HepG2 (cell line): ENCODE results near the gene EFEMP2. TPM values are rescaled to one million over a fixed set of nuclear protein-coding genes. Genes with fewer than 3 reads are reported as not detected.

Experiments
- ATAC-seq: fragments of 200-7000 bp; cut with Tn5 transposase; 3 replicates; pipeline ENCODE4 v1.9.1; 2020; ENCODE audit warnings: mild to moderate bottlenecking, moderate library complexity
- BruUV-seq: library from RNA; stranded (reverse); fragments of 400-500 nt; replicated peaks from 2 replicates; lab custom pipeline; 2021; lab: Mats Ljungman, UMichigan
- CTCF ChIA-PET: fragments of 300-600 bp; formaldehyde crosslinking; extraction: SDS; loops from one replicate; lab custom pipeline; 2021; ENCODE audit warnings: low total read pairs, inconsistent platforms, low intra/inter-chr PET ratio; lab: Yijun Ruan, JAX
- POLR2A ChIA-PET: fragments of 350-600 bp; sonication (Branson Sonifier 250); formaldehyde crosslinking; loops from one replicate; lab custom pipeline; 2020; ENCODE audit warnings: antibody characterized with exemption, inconsistent platforms; lab: Yijun Ruan, JAX
- DNase-seq: peaks from one replicate; pipeline ENCODE4 v3.0.0-alpha.2; 2015; ENCODE audit warnings: low spot score
- FAIRE-seq: peaks from 3 replicates; lab custom pipeline; 2011; peaks lifted over from hg19 to GRCh38; lab: Jason Lieb, UNC
- H2AFZ ChIP-seq: one replicate; pipeline ENCODE4 v1.6.1; 2011; ENCODE audit warnings: low read length, inconsistent platforms
- H3K27ac ChIP-seq: fragments of 300-600 bp; 3 replicates; pipeline ENCODE4 v1.8.0; 2011; ENCODE audit warnings: mixed run types, mild to moderate bottlenecking, mixed read lengths, low read length, inconsistent platforms; ENCODE audit not compliant: insufficient read depth; ENCODE audit errors: extremely low read length
- H3K27me3 ChIP-seq, 2 experiments: fragments of 200-600 bp in 1 of 2; 2 replicates in 1 of 2; 3 replicates in 1 of 2; pipeline versions ENCODE4 v1.6.0 to v1.8.0; 2011; ENCODE audit warnings: low read length in 2 of 2, mild to moderate bottlenecking in 2 of 2, moderate library complexity in 2 of 2, inconsistent platforms in 1 of 2; ENCODE audit not compliant: insufficient read depth in 2 of 2, control insufficient read depth in 1 of 2
- H3K36me3 ChIP-seq, 2 experiments: fragments of 200-600 bp in 1 of 2; replicated peaks in 1 of 2; 2 replicates in 1 of 2; 3 replicates in 1 of 2; pipeline versions ENCODE4 v1.5.1 to v1.8.0; 2011; ENCODE audit warnings: low read length in 2 of 2, inconsistent platforms in 1 of 2; ENCODE audit not compliant: insufficient read depth in 2 of 2, control insufficient read depth in 1 of 2
- H3K4me1 ChIP-seq: 2 replicates; pipeline ENCODE4 v1.5.1; 2012; ENCODE audit warnings: low read length, inconsistent platforms; ENCODE audit not compliant: insufficient read depth
- H3K4me2 ChIP-seq: 2 replicates; pipeline ENCODE4 v1.6.0; 2011; ENCODE audit warnings: low read depth, low read length, inconsistent platforms
- H3K4me3 ChIP-seq, 3 experiments: fragments of 200-600 bp in 1 of 3; sonication (generic), shearing (Covaris generic) in 1 of 3; replicated peaks in 1 of 3; 2 replicates each; pipeline ENCODE4 v1.5.1; 2011 to 2016; ENCODE audit warnings: low read length in 3 of 3, inconsistent platforms in 2 of 3, low read depth in 2 of 3, mild to moderate bottlenecking in 2 of 3, control low read depth in 1 of 3, mixed read lengths in 1 of 3; ENCODE audit not compliant: insufficient read depth in 1 of 3
- H3K79me2 ChIP-seq: one replicate; pipeline ENCODE4 v1.6.1; 2011; ENCODE audit warnings: low read length, inconsistent platforms; ENCODE audit not compliant: insufficient read depth
- H3K9ac ChIP-seq: 2 replicates; pipeline ENCODE4 v1.6.0; 2011; ENCODE audit warnings: mild to moderate bottlenecking, low read depth, low read length, inconsistent platforms; ENCODE audit not compliant: insufficient read depth
- H3K9me3 ChIP-seq: 2 replicates; pipeline ENCODE4 v1.5.1; 2012; ENCODE audit warnings: mild to moderate bottlenecking, low read length
- H4K20me1 ChIP-seq: 2 replicates; pipeline ENCODE4 v1.6.0; 2011; ENCODE audit warnings: inconsistent platforms, mild to moderate bottlenecking, low read length, moderate library complexity; ENCODE audit not compliant: insufficient read depth
- FOXO1 ChIP-seq: sonication (generic); formaldehyde crosslinking; IDR thresholded peaks from 2 replicates; pipeline ENCODE4 v1.4.0; 2020; ENCODE audit warnings: missing genetic modification reagents
- KDM4B ChIP-seq: sonication (generic); formaldehyde crosslinking; IDR thresholded peaks from 2 replicates; pipeline ENCODE4 v1.4.0; 2020; ENCODE audit warnings: missing genetic modification reagents
- NR2F1 ChIP-seq, 2 experiments: fragments of 450-650 bp in 1 of 2; formaldehyde crosslinking in 1 of 2; IDR thresholded peaks; 2 replicates each; pipeline versions ENCODE4 v1.5.0 to v1.6.1; 2016 to 2020; ENCODE audit warnings: mild to moderate bottlenecking in 1 of 2, missing compliant biosample characterization in 1 of 2, missing genetic modification reagents in 1 of 2, moderate library complexity in 1 of 2
- NR2F2 ChIP-seq: IDR thresholded peaks from 2 replicates; pipeline ENCODE4 v1.6.1; 2012; ENCODE audit warnings: low read depth, inconsistent platforms, borderline replicate concordance
- NR2F6 ChIP-seq, 2 experiments: IDR thresholded peaks; 2 replicates each; pipeline ENCODE4 v1.6.1; 2016; ENCODE audit warnings: antibody characterized with exemption in 1 of 2, mild to moderate bottlenecking in 1 of 2
- RARA ChIP-seq: IDR thresholded peaks from 2 replicates; pipeline ENCODE4 v1.6.1; 2016; ENCODE audit warnings: missing genetic modification reagents, missing compliant biosample characterization
- SMARCE1 ChIP-seq: fragments of 450-650 bp; IDR thresholded peaks from 2 replicates; pipeline ENCODE4 v1.6.1; 2017; ENCODE audit warnings: borderline replicate concordance
- SOX13 ChIP-seq, 3 experiments: fragments of 450-650 bp in 1 of 3; sonication (generic) in 1 of 3; formaldehyde crosslinking in 1 of 3; IDR thresholded peaks in 2 of 3; conservative IDR thresholded peaks in 1 of 3; 2 replicates each; pipeline versions ENCODE4 v1.5.0 to v1.6.1; 2016 to 2020; ENCODE audit warnings: antibody characterized with exemption in 1 of 3, mild to moderate bottlenecking in 1 of 3, missing compliant biosample characterization in 1 of 3, missing genetic modification reagents in 1 of 3, moderate library complexity in 1 of 3
- SOX6 ChIP-seq, 2 experiments: fragments of 450-650 bp in 1 of 2; sonication (generic) in 1 of 2; formaldehyde crosslinking in 1 of 2; IDR thresholded peaks; 2 replicates each; pipeline versions ENCODE4 v1.4.0 to v1.6.1; 2017 to 2020; ENCODE audit warnings: antibody characterized with exemption in 1 of 2, mild to moderate bottlenecking in 1 of 2, missing genetic modification reagents in 1 of 2
- ZNF564 ChIP-seq: sonication (generic); formaldehyde crosslinking; IDR thresholded peaks from 2 replicates; pipeline ENCODE4 v1.8.1; 2023; ENCODE audit warnings: mild to moderate bottlenecking, missing genetic modification reagents
- ZNF589 ChIP-seq: sonication (generic); formaldehyde crosslinking; conservative IDR thresholded peaks from 2 replicates; pipeline ENCODE4 v1.8.0; 2022; ENCODE audit warnings: mild to moderate bottlenecking, moderate library complexity, missing genetic modification reagents
- WGBS: methylation state at CpG from one replicate; pipeline ENCODE4 v1.1.6; 2017; ENCODE audit warnings: low lambda C conversion rate; 5-methylcytosine and 5-hydroxymethylcytosine counted together
- in situ Hi-C: cut with HindIII; loops from 2 replicates; pipeline ENCODE4 v1.10.0; 2017; ENCODE audit warnings: low pct_unique_long_range_greater_than_20kb; ENCODE audit not compliant: extremely low pct_ligation_motif_present
- intact Hi-C: fragments of 100-400 bp; cut with micrococcal nuclease; formaldehyde crosslinking; loops from one replicate; pipeline ENCODE4 v1.10.0; 2022; ENCODE audit not compliant: unreplicated experiment
- polyA plus RNA-seq, 8 experiments: library from polyadenylated mRNA; depleted of rRNA in 3 of 8; stranded (reverse) in 7 of 8; unstranded in 1 of 8; fragments of >200 nt; fragmentation: Illumina TruSeq in 4 of 8; extraction: Trizol in 4 of 8; gene quantifications; 2 replicates each; pipeline versions ENCODE4 v1.2.1 to v1.2.3, GENCODE V29; 2011 to 2016; ENCODE audit warnings: low read depth in 4 of 8, missing spikeins in 1 of 8, mixed read lengths in 1 of 8; ENCODE audit not compliant: insufficient read depth in 1 of 8
- total RNA-seq, 5 experiments: library from RNA; depleted of rRNA; stranded (reverse); fragments of >200 nt; fragmentation: Illumina TruSeq; extraction: Trizol; gene quantifications; 2 replicates each; pipeline ENCODE4 v1.2.3, GENCODE V29; 2016; ENCODE audit warnings: low read depth in 1 of 5
- TF ChIP-seq, protein P1 (sequence below): sonication (generic); formaldehyde crosslinking; IDR thresholded peaks from 2 replicates; pipeline ENCODE4 v1.5.0; 2020; ENCODE audit warnings: missing genetic modification reagents
- TF ChIP-seq, protein P2 (sequence below): sonication (generic); formaldehyde crosslinking; IDR thresholded peaks from 2 replicates; pipeline ENCODE4 v1.4.0; 2020; ENCODE audit warnings: missing genetic modification reagents, mild to moderate bottlenecking, borderline replicate concordance
- TF ChIP-seq, protein P3 (sequence below): sonication (generic); formaldehyde crosslinking; IDR thresholded peaks from 2 replicates; pipeline ENCODE4 v1.4.0; 2020; ENCODE audit warnings: mild to moderate bottlenecking, missing genetic modification reagents

EFEMP2 gene
- total and polyA plus RNA-seq, 2 of the 13 experiments (the other 11 are each of a cell fraction or from before 2014, with no cell fraction given) = 7.4 to 29.7 TPM

DNA sequence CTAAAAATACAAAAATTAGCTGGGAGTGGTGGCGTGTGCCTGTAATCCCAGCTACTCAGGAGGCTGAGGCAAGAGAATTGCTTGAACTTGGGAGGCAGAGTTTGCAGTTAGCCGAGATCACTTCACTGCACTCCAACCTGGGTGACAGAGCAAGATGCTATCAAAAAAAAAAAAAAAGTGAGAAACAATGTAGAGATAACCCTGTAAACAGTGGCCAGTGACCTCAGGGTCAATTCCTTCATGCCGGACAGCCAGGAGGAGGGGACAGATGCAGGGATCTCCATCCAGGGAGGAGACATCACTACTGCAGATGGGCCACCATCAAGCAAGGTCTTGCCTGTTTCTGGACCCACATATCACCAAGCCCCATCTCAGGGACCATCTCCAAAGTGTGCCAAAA lies 24.9 kb downstream of the EFEMP2 start:
- no TSS peak for BruUV-seq
- intact Hi-C loops = no loop called here
- Histone ChIP-seq H3K36me3 (0 out of 5 replicates have a peak, but pooled peaks cover 0 to 3% of the 10 kb centered on the region in 2 experiments), H3K27ac (no peak overlapping the region), H3K27me3 (no peaks in the 10 kb centered on the region), H2AFZ (no peak overlapping the region), H3K9me3 (0 out of 2 replicates have a peak, but pooled peaks cover 4% of the 10 kb centered on the region), H4K20me1 (0 out of 2 replicates have a peak, but pooled peaks cover under 1% of the 10 kb centered on the region), H3K9ac (no peak overlapping the region), H3K4me1 (peaks cover 60% of the 10 kb centered on the region), H3K4me3 (no peak overlapping the region), H3K4me2 (no peak overlapping the region)
- DNase-seq = no peak
- in situ Hi-C loops = no loop called here
- TF ChIP-seq ZNF589 (CRISPR knock-in tag) (no peak), NR2F1 (CRISPR knock-in tag; IDR thresholded peaks at IDR 0.05) (peak in 1 of 2 experiments; percentile 41; a peak in 1 of 4 replicates), SOX6 (IDR thresholded peaks at IDR 0.05) (no peak), SOX6 (CRISPR knock-in tag; IDR thresholded peaks at IDR 0.05) (peak; percentile 20; the same call in 1 of the 2 replicates), NR2F2 (peak; percentile 39; the same call in 1 of the 2 replicates), SOX13 (IDR thresholded peaks at IDR 0.05) (no peak), SOX13 (CRISPR knock-in tag; conservative IDR thresholded peaks at IDR 0.05 in 1 of 2, IDR thresholded peaks at IDR 0.05 in 1 of 2) (peak in 1 of 2 experiments; percentile 71; a peak in 2 of 4 replicates), SMARCE1 (no peak), NR2F6 (IDR thresholded peaks at IDR 0.05) (peak; percentile 51; the same call in 1 of the 2 replicates), NR2F6 (CRISPR knock-in tag; IDR thresholded peaks at IDR 0.05) (peak; percentile 71), ZNF564 (CRISPR knock-in tag) (no peak), FOXO1 (no peak), KDM4B (no peak), RARA (CRISPR knock-in tag) (0 out of 2 replicates have a peak, but pooled peaks have one; percentile 17)
- TF ChIP-seq, protein P1, sequence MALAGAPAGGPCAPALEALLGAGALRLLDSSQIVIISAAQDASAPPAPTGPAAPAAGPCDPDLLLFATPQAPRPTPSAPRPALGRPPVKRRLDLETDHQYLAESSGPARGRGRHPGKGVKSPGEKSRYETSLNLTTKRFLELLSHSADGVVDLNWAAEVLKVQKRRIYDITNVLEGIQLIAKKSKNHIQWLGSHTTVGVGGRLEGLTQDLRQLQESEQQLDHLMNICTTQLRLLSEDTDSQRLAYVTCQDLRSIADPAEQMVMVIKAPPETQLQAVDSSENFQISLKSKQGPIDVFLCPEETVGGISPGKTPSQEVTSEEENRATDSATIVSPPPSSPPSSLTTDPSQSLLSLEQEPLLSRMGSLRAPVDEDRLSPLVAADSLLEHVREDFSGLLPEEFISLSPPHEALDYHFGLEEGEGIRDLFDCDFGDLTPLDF = no peak
- TF ChIP-seq, protein P2, sequence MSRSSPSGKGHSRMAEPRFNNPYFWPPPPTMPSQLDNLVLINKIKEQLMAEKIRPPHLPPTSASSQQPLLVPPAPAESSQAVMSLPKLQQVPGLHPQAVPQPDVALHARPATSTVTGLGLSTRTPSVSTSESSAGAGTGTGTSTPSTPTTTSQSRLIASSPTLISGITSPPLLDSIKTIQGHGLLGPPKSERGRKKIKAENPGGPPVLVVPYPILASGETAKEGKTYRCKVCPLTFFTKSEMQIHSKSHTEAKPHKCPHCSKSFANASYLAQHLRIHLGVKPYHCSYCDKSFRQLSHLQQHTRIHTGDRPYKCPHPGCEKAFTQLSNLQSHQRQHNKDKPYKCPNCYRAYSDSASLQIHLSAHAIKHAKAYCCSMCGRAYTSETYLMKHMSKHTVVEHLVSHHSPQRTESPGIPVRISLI (CRISPR knock-in tag) = peak; percentile 85
- TF ChIP-seq, protein P3, sequence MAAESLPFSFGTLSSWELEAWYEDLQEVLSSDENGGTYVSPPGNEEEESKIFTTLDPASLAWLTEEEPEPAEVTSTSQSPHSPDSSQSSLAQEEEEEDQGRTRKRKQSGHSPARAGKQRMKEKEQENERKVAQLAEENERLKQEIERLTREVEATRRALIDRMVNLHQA (CRISPR knock-in tag) = no peak
- TF ChIP-seq, all 625 proteins: peak for 7
- 0% methylated on average over 3 of the region's 3 CpGs for WGBS
- ATAC-seq (no peak), FAIRE-seq (peak; percentile 21)
- CTCF ChIA-PET = no interaction called here
- H3K79me2 ChIP-seq = no peaks in the 10 kb centered on the region
- POLR2A ChIA-PET = interaction anchor here (4.1 kb wide), 2 partner anchors 10 to 12 kb away, joined by 20 to 21 read pairs; partner anchors contain the start of genes CFL1 and MUS81
